A673 (cell line): Measurements from ENCODE around the gene CENPS. TPM values are rescaled to one million over a fixed set of nuclear protein-coding genes. Genes with fewer than 3 reads are reported as not detected.

Experiments
- BruUV-seq: library from RNA; stranded (reverse); fragments of 400-500 nt; replicated peaks from 2 replicates; lab custom pipeline; 2021; lab: Mats Ljungman, UMichigan
- CTCF ChIA-PET: fragments of 300-600 bp; sonication (Branson Sonifier 250); formaldehyde crosslinking; loops from one replicate; lab custom pipeline; 2022; ENCODE audit warnings: antibody characterized with exemption; lab: Charles Lee
- POLR2A ChIA-PET: fragments of 300-600 bp; sonication (Branson Sonifier 250); formaldehyde crosslinking; loops from one replicate; lab custom pipeline; 2022; ENCODE audit warnings: antibody characterized with exemption; ENCODE audit not compliant: low non-redundant PET; lab: Charles Lee
- DNase-seq: peaks from one replicate; pipeline ENCODE4 v3.0.0-alpha.2; 2015; ENCODE audit warnings: low spot score
- H3K27ac ChIP-seq: fragments of 200-600 bp; sonication (generic); 2 replicates; pipeline ENCODE4 v1.5.1; 2016; ENCODE audit warnings: mixed run types, low read depth, mild to moderate bottlenecking, mixed read lengths, antibody characterized with exemption, low read length; ENCODE audit not compliant: poor library complexity, severe bottlenecking
- H3K27me3 ChIP-seq: fragments of 200-600 bp; sonication (generic); replicated peaks from 2 replicates; pipeline ENCODE4 v1.6.1; 2017; ENCODE audit warnings: mixed run types, low read depth, mild to moderate bottlenecking, mixed read lengths, antibody characterized with exemption, low read length; ENCODE audit not compliant: insufficient read depth, poor library complexity
- H3K36me3 ChIP-seq: fragments of 200-600 bp; sonication (generic); 2 replicates; pipeline ENCODE4 v1.6.1; 2016; ENCODE audit warnings: mixed run types, mild to moderate bottlenecking, mixed read lengths, antibody characterized with exemption, low read length; ENCODE audit not compliant: insufficient read depth, poor library complexity, severe bottlenecking
- H3K4me1 ChIP-seq: fragments of 200-600 bp; sonication (generic); 2 replicates; pipeline ENCODE4 v1.6.1; 2017; ENCODE audit warnings: mixed run types, mild to moderate bottlenecking, mixed read lengths, antibody characterized with exemption, low read length; ENCODE audit not compliant: insufficient read depth, poor library complexity, severe bottlenecking
- H3K4me3 ChIP-seq: fragments of 200-600 bp; sonication (generic); 2 replicates; pipeline ENCODE4 v1.5.1; 2016; ENCODE audit warnings: low read depth, mixed run types, mild to moderate bottlenecking, mixed read lengths, low read length; ENCODE audit not compliant: poor library complexity, severe bottlenecking
- H3K9me3 ChIP-seq: fragments of 200-600 bp; sonication (generic); 2 replicates; pipeline ENCODE4 v1.6.1; 2016; ENCODE audit warnings: mixed run types, low read depth, mild to moderate bottlenecking, mixed read lengths, antibody characterized with exemption, low read length; ENCODE audit not compliant: poor library complexity, severe bottlenecking
- EZH2 ChIP-seq: fragments of 200-600 bp; sonication (generic); IDR thresholded peaks from 2 replicates; pipeline ENCODE4 v1.6.1; 2017; ENCODE audit warnings: borderline replicate concordance, low read depth, mild to moderate bottlenecking, mixed read lengths, antibody characterized with exemption, low read length; ENCODE audit not compliant: poor library complexity, severe bottlenecking
- intact Hi-C: fragments of 100-400 bp; cut with micrococcal nuclease; formaldehyde crosslinking; loops from one replicate; pipeline ENCODE4 v1.10.0; 2022; ENCODE audit not compliant: unreplicated experiment
- total RNA-seq: library from RNA; stranded (reverse); gene quantifications from 2 replicates; pipeline ENCODE4 v1.2.3, GENCODE V29; 2021
- TF ChIP-seq, protein P1 (sequence below): fragments of 300-800, 200-600 bp; sonication (generic); conservative IDR thresholded peaks from 2 replicates; pipeline ENCODE4 v1.5.1; 2017; ENCODE audit warnings: low read depth, mild to moderate bottlenecking, antibody characterized with exemption, low read length, moderate library complexity, mixed read lengths

CENPS gene
- total RNA-seq, 1 experiment from 2014 or later, result 42.2 TPM

DNA sequence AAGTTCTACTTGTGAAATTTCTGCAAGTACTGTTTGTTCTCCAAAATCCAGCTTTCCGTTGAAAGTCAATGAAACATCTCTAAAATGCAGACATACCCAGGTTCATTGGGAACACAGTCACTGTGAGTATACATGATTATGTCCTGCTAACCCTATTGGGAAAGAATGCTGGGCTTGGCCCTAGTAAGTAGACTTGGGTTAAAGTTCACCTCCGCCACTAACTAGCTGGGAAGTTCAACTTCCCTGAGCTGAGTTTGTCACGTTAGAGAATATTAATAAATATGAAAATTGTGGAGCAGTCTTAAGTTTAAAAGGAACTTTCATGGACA, 41.9 kb upstream of the CENPS start:
- POLR2A ChIA-PET, result interaction anchor here (1.1 kb wide), 1 partner anchor 10 kb away, joined by 6 read pairs; the partner anchor contains the start of gene PGD
- Histone ChIP-seq H3K27me3 (no peaks in the 10 kb centered on the region), H3K9me3 (no peaks in the 10 kb centered on the region), H3K36me3 (no peaks in the 10 kb centered on the region), H3K4me3 (no peak overlapping the region), H3K4me1 (peaks cover 15% of the 10 kb centered on the region), H3K27ac (peak overlapping the region; percentile 92)
- TF ChIP-seq, protein P1, sequence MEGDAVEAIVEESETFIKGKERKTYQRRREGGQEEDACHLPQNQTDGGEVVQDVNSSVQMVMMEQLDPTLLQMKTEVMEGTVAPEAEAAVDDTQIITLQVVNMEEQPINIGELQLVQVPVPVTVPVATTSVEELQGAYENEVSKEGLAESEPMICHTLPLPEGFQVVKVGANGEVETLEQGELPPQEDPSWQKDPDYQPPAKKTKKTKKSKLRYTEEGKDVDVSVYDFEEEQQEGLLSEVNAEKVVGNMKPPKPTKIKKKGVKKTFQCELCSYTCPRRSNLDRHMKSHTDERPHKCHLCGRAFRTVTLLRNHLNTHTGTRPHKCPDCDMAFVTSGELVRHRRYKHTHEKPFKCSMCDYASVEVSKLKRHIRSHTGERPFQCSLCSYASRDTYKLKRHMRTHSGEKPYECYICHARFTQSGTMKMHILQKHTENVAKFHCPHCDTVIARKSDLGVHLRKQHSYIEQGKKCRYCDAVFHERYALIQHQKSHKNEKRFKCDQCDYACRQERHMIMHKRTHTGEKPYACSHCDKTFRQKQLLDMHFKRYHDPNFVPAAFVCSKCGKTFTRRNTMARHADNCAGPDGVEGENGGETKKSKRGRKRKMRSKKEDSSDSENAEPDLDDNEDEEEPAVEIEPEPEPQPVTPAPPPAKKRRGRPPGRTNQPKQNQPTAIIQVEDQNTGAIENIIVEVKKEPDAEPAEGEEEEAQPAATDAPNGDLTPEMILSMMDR, result no peak
- no peak for TF ChIP-seq EZH2
- no peak for DNase-seq
- BruUV-seq, result TSS peak; percentile 30
- intact Hi-C loops, result loop anchor here (1.0 kb wide), 1 partner anchor 10 kb away; no protein-coding TSS in a partner anchor
- CTCF ChIA-PET, result interaction anchor here (0.5 to 1.6 kb wide), 2 partner anchors 41 to 473 kb away, joined by 7 to 9 read pairs; partner anchors contain the start of gene CENPS

DNA sequence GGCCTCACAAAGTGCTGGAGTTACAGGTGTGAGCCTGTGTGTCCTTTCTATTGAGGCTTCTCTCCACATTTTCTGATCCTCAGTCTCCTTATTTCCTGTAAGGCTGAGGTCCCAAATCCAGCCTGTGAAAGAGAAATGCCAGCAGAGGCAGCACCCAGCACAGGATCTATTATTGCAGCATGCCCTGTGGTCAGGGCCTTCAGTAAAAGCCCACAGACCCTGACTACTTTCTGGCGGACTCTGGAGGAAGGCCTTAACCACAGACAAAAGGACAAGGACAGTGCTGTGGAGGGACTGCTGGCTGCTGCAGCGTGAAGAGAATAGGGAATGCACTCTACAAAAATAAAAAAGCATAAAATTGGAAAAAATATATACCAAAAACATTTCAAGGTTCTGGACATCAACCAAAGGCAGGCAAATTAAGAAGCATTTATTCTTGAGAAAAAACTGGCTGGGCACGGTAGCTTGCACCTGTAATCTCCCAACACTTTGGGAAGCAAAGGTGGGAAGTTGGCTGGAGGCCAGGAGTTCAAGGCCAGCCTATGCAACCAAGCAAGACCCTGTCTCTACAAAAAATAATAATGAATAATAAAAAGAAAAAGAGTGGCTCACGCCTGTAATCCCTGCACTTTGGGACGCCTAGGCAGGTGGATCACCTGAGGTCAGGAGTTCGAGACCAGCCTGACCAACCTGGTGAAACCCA, 40.8 kb upstream of the CENPS start:
- no peaks in the 10 kb centered on the region for H3K9me3 ChIP-seq
- H3K36me3 ChIP-seq, result no peaks in the 10 kb centered on the region
- CTCF ChIA-PET, result no interaction called here
- peak overlapping the region; percentile 92 for H3K27ac ChIP-seq
- H3K4me3 ChIP-seq, result no peak overlapping the region
- no TSS peak for BruUV-seq
- TF ChIP-seq, protein P1, result no peak
- no peak for TF ChIP-seq EZH2
- peaks cover 15% of the 10 kb centered on the region for H3K4me1 ChIP-seq
- POLR2A ChIA-PET, result no interaction called here
- no peaks in the 10 kb centered on the region for H3K27me3 ChIP-seq
- DNase-seq, result no peak
- intact Hi-C loops, result no loop called here

DNA sequence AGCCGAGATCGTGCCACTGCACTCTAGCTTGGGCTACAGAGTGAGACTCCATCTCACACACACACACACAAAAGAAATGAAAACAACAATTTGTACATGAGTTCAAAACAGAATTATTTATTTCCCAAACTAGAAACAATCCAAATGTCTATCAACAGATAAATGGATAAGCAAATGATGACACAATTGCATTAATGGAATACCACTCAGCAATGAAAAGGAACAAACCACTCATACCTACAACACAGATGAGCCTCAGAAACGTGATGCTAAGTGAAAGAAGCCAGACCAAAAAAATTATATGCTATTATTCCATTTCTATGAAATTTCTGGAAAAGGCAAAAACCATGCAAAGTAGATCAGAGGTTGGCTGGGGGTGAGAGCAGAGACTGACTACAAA, 33.4 kb upstream of the CENPS start:
- Histone ChIP-seq H3K9me3 (no peaks in the 10 kb centered on the region), H3K27me3 (no peaks in the 10 kb centered on the region), H3K4me3 (no peak overlapping the region), H3K4me1 (peaks cover 6% of the 10 kb centered on the region), H3K27ac (no peak overlapping the region), H3K36me3 (peaks cover 16% of the 10 kb centered on the region)
- ChIA-PET POLR2A (no interaction called here), CTCF (no interaction called here)
- no peak for DNase-seq
- intact Hi-C loops, result no loop called here
- no TSS peak for BruUV-seq
- no peak for TF ChIP-seq EZH2
- TF ChIP-seq, protein P1, result no peak
